H9 (cell line): ENCODE data around the gene PTGER4. TPM values are rescaled to one million over a fixed set of nuclear protein-coding genes. Genes with fewer than 3 reads are reported as not detected.
A peak's percentile ranks its signal among the peaks of the same experiment; 100 is the strongest.

ENCODE experiments used
- DNase-seq: peaks from one replicate; pipeline ENCODE4 v3.0.0-alpha.2; 2017
- H2AFZ ChIP-seq: one replicate; pipeline ENCODE4 v1.6.1; 2013; ENCODE audit warnings: mild to moderate bottlenecking, low read length, control low read depth, moderate library complexity
- H2AK5ac ChIP-seq: 2 replicates; pipeline ENCODE4 v1.6.1; 2013; ENCODE audit warnings: low read length, control low read depth, mixed read lengths; ENCODE audit not compliant: insufficient read length
- H2BK120ac ChIP-seq: one replicate; pipeline ENCODE4 v1.6.1; 2013; ENCODE audit warnings: low read depth, mild to moderate bottlenecking, low read length, control low read depth, inconsistent platforms; ENCODE audit not compliant: poor library complexity, severe bottlenecking
- H2BK12ac ChIP-seq: 2 replicates; pipeline ENCODE4 v1.6.1; 2013; ENCODE audit warnings: low read length, control low read depth, mixed read lengths, low read depth; ENCODE audit not compliant: insufficient read length
- H2BK15ac ChIP-seq: 2 replicates; pipeline ENCODE4 v1.6.1; 2013; ENCODE audit warnings: low read depth, low read length, control low read depth
- H2BK20ac ChIP-seq: one replicate; pipeline ENCODE4 v1.6.1; 2013; ENCODE audit warnings: low read depth, mild to moderate bottlenecking, low read length, control low read depth, inconsistent platforms; ENCODE audit not compliant: poor library complexity, severe bottlenecking
- H2BK5ac ChIP-seq: 2 replicates; pipeline ENCODE4 v1.6.1; 2013; ENCODE audit warnings: low read length, control low read depth, mixed read lengths; ENCODE audit not compliant: insufficient read length
- H3K14ac ChIP-seq: 2 replicates; pipeline ENCODE4 v1.6.1; 2013; ENCODE audit warnings: low read length, control low read depth; ENCODE audit not compliant: insufficient read depth
- H3K18ac ChIP-seq: 2 replicates; pipeline ENCODE4 v1.6.1; 2013; ENCODE audit warnings: low read depth, mild to moderate bottlenecking, mixed read lengths, low read length, control low read depth; ENCODE audit not compliant: insufficient read length
- H3K23ac ChIP-seq: 2 replicates; pipeline ENCODE4 v1.6.1; 2013; ENCODE audit warnings: low read length, control low read depth, mixed read lengths, low read depth; ENCODE audit not compliant: insufficient read length
- H3K23me2 ChIP-seq: 2 replicates; pipeline ENCODE4 v1.6.1; 2013; ENCODE audit warnings: low read depth, mild to moderate bottlenecking, mixed read lengths, low read length, control low read depth; ENCODE audit not compliant: insufficient read length, poor library complexity, severe bottlenecking
- H3K27ac ChIP-seq: 2 replicates; pipeline ENCODE4 v1.5.1; 2013; ENCODE audit warnings: low read length, control low read depth, mixed read lengths, low read depth; ENCODE audit not compliant: insufficient read length
- H3K27me3 ChIP-seq: 2 replicates; pipeline ENCODE4 v1.6.1; 2013; ENCODE audit warnings: low read length, control low read depth, inconsistent platforms; ENCODE audit not compliant: insufficient read depth
- H3K4ac ChIP-seq: 2 replicates; pipeline ENCODE4 v1.6.1; 2013; ENCODE audit warnings: low read depth, mild to moderate bottlenecking, control low read depth, inconsistent platforms, low read length, moderate library complexity
- H3K4me1 ChIP-seq: 2 replicates; pipeline ENCODE4 v1.6.1; 2013; ENCODE audit warnings: low read length, control low read depth, inconsistent platforms; ENCODE audit not compliant: insufficient read depth
- H3K4me2 ChIP-seq: 2 replicates; pipeline ENCODE4 v1.6.1; 2013; ENCODE audit warnings: low read length, control low read depth, mixed read lengths; ENCODE audit not compliant: insufficient read length, insufficient read depth
- H3K56ac ChIP-seq: 2 replicates; pipeline ENCODE4 v1.6.1; 2013; ENCODE audit warnings: low read depth, mild to moderate bottlenecking, mixed read lengths, low read length, control low read depth; ENCODE audit not compliant: insufficient read length
- H3K79me1 ChIP-seq: 2 replicates; pipeline ENCODE4 v1.6.1; 2013; ENCODE audit warnings: low read depth, mild to moderate bottlenecking, moderate library complexity, low read length, control low read depth, inconsistent platforms; ENCODE audit not compliant: insufficient read depth, poor library complexity, severe bottlenecking
- H3K79me2 ChIP-seq: 2 replicates; pipeline ENCODE4 v1.6.1; 2013; ENCODE audit warnings: low read length, control low read depth, inconsistent platforms; ENCODE audit not compliant: insufficient read depth
- H3K9ac ChIP-seq: 2 replicates; pipeline ENCODE4 v1.6.1; 2013; ENCODE audit warnings: low read length, control low read depth, mixed read lengths; ENCODE audit not compliant: insufficient read length; ENCODE audit errors: extremely low read depth
- H3K9me3 ChIP-seq: one replicate; pipeline ENCODE4 v1.6.1; 2013; ENCODE audit warnings: low read depth, low read length, inconsistent platforms; ENCODE audit not compliant: control insufficient read depth
- H3T11ph ChIP-seq: one replicate; pipeline ENCODE4 v1.6.1; 2013; ENCODE audit warnings: mild to moderate bottlenecking, low read length, control low read depth, inconsistent platforms
- H4K20me1 ChIP-seq: one replicate; pipeline ENCODE4 v1.6.1; 2013; ENCODE audit not compliant: control insufficient read depth, insufficient read length, insufficient read depth
- H4K5ac ChIP-seq: 2 replicates; pipeline ENCODE4 v1.6.1; 2013; ENCODE audit warnings: low read depth, mild to moderate bottlenecking, mixed read lengths, low read length, control low read depth; ENCODE audit not compliant: insufficient read length
- H4K8ac ChIP-seq: replicated peaks from 2 replicates; pipeline ENCODE4 v1.6.1; 2013; ENCODE audit warnings: low read length, control low read depth, mixed read lengths, low read depth; ENCODE audit not compliant: insufficient read length
- H4K91ac ChIP-seq: 2 replicates; pipeline ENCODE4 v1.6.1; 2013; ENCODE audit warnings: low read depth, mild to moderate bottlenecking, moderate library complexity, mixed read lengths, low read length, control low read depth; ENCODE audit not compliant: insufficient read length
- H3K27ac Mint-ChIP-seq, 3 experiments: 2 replicates in 2 of 3; 3 replicates in 1 of 3; pipeline ENCODE4 v1.8.0; 2020 to 2021; ENCODE audit warnings: mixed read lengths in 3 of 3, mild to moderate bottlenecking in 1 of 3, moderate library complexity in 1 of 3
- H3K27me3 Mint-ChIP-seq: 2 replicates; pipeline ENCODE4 v1.8.0; 2021; ENCODE audit warnings: low read depth, mild to moderate bottlenecking, moderate library complexity, mixed read lengths
- H3K36me3 Mint-ChIP-seq, 3 experiments: 2 replicates in 2 of 3; 3 replicates in 1 of 3; pipeline ENCODE4 v1.8.0; 2020 to 2021; ENCODE audit warnings: low read depth in 3 of 3, mixed read lengths in 3 of 3; ENCODE audit not compliant: insufficient read depth in 1 of 3
- H3K4me1 Mint-ChIP-seq, 2 experiments: 2 replicates each; pipeline ENCODE4 v1.8.0; 2020; ENCODE audit warnings: mixed read lengths in 2 of 2
- H3K4me3 Mint-ChIP-seq, 2 experiments: 2 replicates in 1 of 2; 3 replicates in 1 of 2; pipeline ENCODE4 v1.8.0; 2020 to 2021; ENCODE audit warnings: mild to moderate bottlenecking in 2 of 2, mixed read lengths in 2 of 2, moderate library complexity in 1 of 2
- H3K9me3 Mint-ChIP-seq, 2 experiments: 2 replicates in 1 of 2; 3 replicates in 1 of 2; pipeline ENCODE4 v1.8.0; 2020; ENCODE audit warnings: mild to moderate bottlenecking in 2 of 2, mixed read lengths in 2 of 2, moderate library complexity in 1 of 2
- WGBS: extraction: QIAGEN DNeasy Blood & Tissue Kit; methylation state at CpG from one replicate; pipeline ENCODE4 v1.1.7; 2013; ENCODE audit warnings: missing lambda C conversion rate, low lambda C conversion rate, mixed read lengths; ENCODE audit not compliant: insufficient read length; ENCODE audit errors: extremely low coverage; 5-methylcytosine and 5-hydroxymethylcytosine counted together
- total RNA-seq: library from RNA; stranded (reverse); gene quantifications from 2 replicates; pipeline ENCODE4 v1.2.1, GENCODE V29; 2021
- TF ChIP-seq, protein P1 (sequence below): fragments of 200-600 bp; sonication (generic); conservative IDR thresholded peaks from 3 replicates; pipeline ENCODE4 v1.8.0; 2021; ENCODE audit warnings: antibody characterized with exemption, mild to moderate bottlenecking

PTGER4 gene
- total RNA-seq, 1 experiment from 2014 or later: 0.35 TPM

DNA sequence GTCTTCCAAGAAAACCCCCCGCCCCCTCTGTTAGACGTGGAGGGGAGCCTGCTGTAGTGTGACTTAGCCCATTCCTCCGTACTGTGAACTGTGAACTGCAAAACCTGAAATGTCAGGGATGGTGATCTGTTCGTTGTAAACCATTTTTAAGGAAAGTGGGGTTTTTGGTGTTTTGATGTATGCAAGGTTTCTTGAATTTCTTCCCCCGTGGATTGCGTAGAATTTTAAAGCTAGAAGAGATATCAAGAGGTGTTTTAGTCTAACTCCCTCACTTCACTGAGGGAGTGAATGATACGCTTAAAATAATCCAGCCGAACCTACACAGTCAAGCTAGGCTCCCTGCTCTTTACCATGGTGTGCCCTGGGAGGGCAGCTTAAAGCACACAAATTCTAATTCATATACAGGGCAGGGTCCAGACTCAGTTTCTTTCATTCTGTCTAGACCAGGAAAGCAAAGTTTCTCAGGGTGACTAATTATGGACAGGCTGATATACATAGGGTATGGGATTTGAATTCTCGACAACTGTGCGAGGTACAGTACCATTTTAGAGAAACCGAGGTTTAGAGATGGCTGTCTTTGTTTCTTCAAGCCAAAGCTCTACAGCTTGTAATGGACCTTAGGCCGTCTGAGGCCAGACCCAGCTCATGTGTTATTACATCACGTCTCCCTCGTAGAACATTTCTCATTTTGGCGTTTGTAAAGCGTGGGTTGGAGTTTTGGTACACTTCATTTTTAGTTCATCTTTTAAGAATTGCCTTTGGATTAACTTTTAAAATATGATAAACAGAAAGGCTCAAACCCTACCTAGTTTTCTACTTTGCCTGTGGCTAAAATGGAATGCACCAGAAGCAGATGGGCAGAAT is 2.7 kb downstream of the PTGER4 start:
- H3K27me3 Mint-ChIP-seq: peaks cover 54% of the 10 kb centered on the region
- H3K27me3 ChIP-seq: peaks cover 29% of the 10 kb centered on the region
- H3K36me3 Mint-ChIP-seq: peaks cover 0 to 3% (median 0%) of the 10 kb centered on the region in 3 experiments; a peak in 1 of 7 replicates

More for the DNA sequence above, 2.7 kb downstream of the PTGER4 start:
- Histone ChIP-seq H3K9me3 (no peaks in the 10 kb centered on the region), H3K79me1 (no peaks in the 10 kb centered on the region), H4K91ac (no peak overlapping the region), H3K27ac (no peak overlapping the region), H2AK5ac (no peak overlapping the region), H3K79me2 (no peaks in the 10 kb centered on the region), H3K18ac (no peak overlapping the region), H2BK12ac (no peak overlapping the region), H3K14ac (no peak overlapping the region), H3K4me1 (no peaks in the 10 kb centered on the region), H3K56ac (no peak overlapping the region), H2BK15ac (no peak overlapping the region), H2BK5ac (no peak overlapping the region), H3K23me2 (peaks cover 27% of the 10 kb centered on the region), H2AFZ (no peak overlapping the region), H3K4me2 (peak overlapping the region; percentile 65), H4K8ac (no peak overlapping the region), H3K23ac (no peak overlapping the region), H3T11ph (no peak overlapping the region), H3K9ac (no peak overlapping the region), H2BK120ac (no peak overlapping the region), H3K4ac (no peak overlapping the region), H4K5ac (no peak overlapping the region), H4K20me1 (no peaks in the 10 kb centered on the region), H2BK20ac (no peak overlapping the region)
- no peak for DNase-seq
- no CpG with 5 or more reads among the region's 16 CpGs for WGBS
- H3K4me3 Mint-ChIP-seq: peak overlapping the region; percentile 81 to 89
- peaks cover 3% of the 10 kb centered on the region in 2 experiments; a peak in 3 of 5 replicates for H3K9me3 Mint-ChIP-seq
- peaks cover 29 to 33% of the 10 kb centered on the region in 2 experiments for H3K4me1 Mint-ChIP-seq
- TF ChIP-seq, protein P1, sequence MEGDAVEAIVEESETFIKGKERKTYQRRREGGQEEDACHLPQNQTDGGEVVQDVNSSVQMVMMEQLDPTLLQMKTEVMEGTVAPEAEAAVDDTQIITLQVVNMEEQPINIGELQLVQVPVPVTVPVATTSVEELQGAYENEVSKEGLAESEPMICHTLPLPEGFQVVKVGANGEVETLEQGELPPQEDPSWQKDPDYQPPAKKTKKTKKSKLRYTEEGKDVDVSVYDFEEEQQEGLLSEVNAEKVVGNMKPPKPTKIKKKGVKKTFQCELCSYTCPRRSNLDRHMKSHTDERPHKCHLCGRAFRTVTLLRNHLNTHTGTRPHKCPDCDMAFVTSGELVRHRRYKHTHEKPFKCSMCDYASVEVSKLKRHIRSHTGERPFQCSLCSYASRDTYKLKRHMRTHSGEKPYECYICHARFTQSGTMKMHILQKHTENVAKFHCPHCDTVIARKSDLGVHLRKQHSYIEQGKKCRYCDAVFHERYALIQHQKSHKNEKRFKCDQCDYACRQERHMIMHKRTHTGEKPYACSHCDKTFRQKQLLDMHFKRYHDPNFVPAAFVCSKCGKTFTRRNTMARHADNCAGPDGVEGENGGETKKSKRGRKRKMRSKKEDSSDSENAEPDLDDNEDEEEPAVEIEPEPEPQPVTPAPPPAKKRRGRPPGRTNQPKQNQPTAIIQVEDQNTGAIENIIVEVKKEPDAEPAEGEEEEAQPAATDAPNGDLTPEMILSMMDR: no peak
- H3K27ac Mint-ChIP-seq: no peak overlapping the region
